HepG2 (cell line): ENCODE results near the gene RYR2. TPM values are rescaled to one million over a fixed set of nuclear protein-coding genes. Genes with fewer than 3 reads are reported as not detected.

Source experiments
- ATAC-seq: fragments of 200-7000 bp; cut with Tn5 transposase; 3 replicates; pipeline ENCODE4 v1.9.1; 2020; ENCODE audit warnings: mild to moderate bottlenecking, moderate library complexity
- BruUV-seq: library from RNA; stranded (reverse); fragments of 400-500 nt; replicated peaks from 2 replicates; lab custom pipeline; 2021; lab: Mats Ljungman, UMichigan
- CTCF ChIA-PET: fragments of 300-600 bp; formaldehyde crosslinking; extraction: SDS; loops from one replicate; lab custom pipeline; 2021; ENCODE audit warnings: low total read pairs, inconsistent platforms, low intra/inter-chr PET ratio; lab: Yijun Ruan, JAX
- POLR2A ChIA-PET: fragments of 350-600 bp; sonication (Branson Sonifier 250); formaldehyde crosslinking; loops from one replicate; lab custom pipeline; 2020; ENCODE audit warnings: antibody characterized with exemption, inconsistent platforms; lab: Yijun Ruan, JAX
- DNase-seq: peaks from one replicate; pipeline ENCODE4 v3.0.0-alpha.2; 2015; ENCODE audit warnings: low spot score
- FAIRE-seq: peaks from 3 replicates; lab custom pipeline; 2011; peaks lifted over from hg19 to GRCh38; lab: Jason Lieb, UNC
- H2AFZ ChIP-seq: one replicate; pipeline ENCODE4 v1.6.1; 2011; ENCODE audit warnings: low read length, inconsistent platforms
- H3K27ac ChIP-seq: fragments of 300-600 bp; 3 replicates; pipeline ENCODE4 v1.8.0; 2011; ENCODE audit warnings: mixed run types, mild to moderate bottlenecking, mixed read lengths, low read length, inconsistent platforms; ENCODE audit not compliant: insufficient read depth; ENCODE audit errors: extremely low read length
- H3K27me3 ChIP-seq, 2 experiments: fragments of 200-600 bp in 1 of 2; 2 replicates in 1 of 2; 3 replicates in 1 of 2; pipeline versions ENCODE4 v1.6.0 to v1.8.0; 2011; ENCODE audit warnings: low read length in 2 of 2, mild to moderate bottlenecking in 2 of 2, moderate library complexity in 2 of 2, inconsistent platforms in 1 of 2; ENCODE audit not compliant: insufficient read depth in 2 of 2, control insufficient read depth in 1 of 2
- H3K36me3 ChIP-seq, 2 experiments: fragments of 200-600 bp in 1 of 2; replicated peaks in 1 of 2; 2 replicates in 1 of 2; 3 replicates in 1 of 2; pipeline versions ENCODE4 v1.5.1 to v1.8.0; 2011; ENCODE audit warnings: low read length in 2 of 2, inconsistent platforms in 1 of 2; ENCODE audit not compliant: insufficient read depth in 2 of 2, control insufficient read depth in 1 of 2
- H3K4me1 ChIP-seq: 2 replicates; pipeline ENCODE4 v1.5.1; 2012; ENCODE audit warnings: low read length, inconsistent platforms; ENCODE audit not compliant: insufficient read depth
- H3K4me2 ChIP-seq: 2 replicates; pipeline ENCODE4 v1.6.0; 2011; ENCODE audit warnings: low read depth, low read length, inconsistent platforms
- H3K4me3 ChIP-seq, 3 experiments: fragments of 200-600 bp in 1 of 3; sonication (generic), shearing (Covaris generic) in 1 of 3; replicated peaks in 1 of 3; 2 replicates each; pipeline ENCODE4 v1.5.1; 2011 to 2016; ENCODE audit warnings: low read length in 3 of 3, inconsistent platforms in 2 of 3, low read depth in 2 of 3, mild to moderate bottlenecking in 2 of 3, control low read depth in 1 of 3, mixed read lengths in 1 of 3; ENCODE audit not compliant: insufficient read depth in 1 of 3
- H3K79me2 ChIP-seq: one replicate; pipeline ENCODE4 v1.6.1; 2011; ENCODE audit warnings: low read length, inconsistent platforms; ENCODE audit not compliant: insufficient read depth
- H3K9ac ChIP-seq: 2 replicates; pipeline ENCODE4 v1.6.0; 2011; ENCODE audit warnings: mild to moderate bottlenecking, low read depth, low read length, inconsistent platforms; ENCODE audit not compliant: insufficient read depth
- H3K9me3 ChIP-seq: 2 replicates; pipeline ENCODE4 v1.5.1; 2012; ENCODE audit warnings: mild to moderate bottlenecking, low read length
- H4K20me1 ChIP-seq: 2 replicates; pipeline ENCODE4 v1.6.0; 2011; ENCODE audit warnings: inconsistent platforms, mild to moderate bottlenecking, low read length, moderate library complexity; ENCODE audit not compliant: insufficient read depth
- ATF5 ChIP-seq: sonication (generic); formaldehyde crosslinking; IDR thresholded peaks from 2 replicates; pipeline ENCODE4 v1.4.0; 2020; ENCODE audit warnings: mild to moderate bottlenecking, low read depth, missing genetic modification reagents
- CREBL2 ChIP-seq: sonication (generic); formaldehyde crosslinking; IDR thresholded peaks from 2 replicates; pipeline ENCODE4 v1.8.1; 2023; ENCODE audit warnings: missing genetic modification reagents, mild to moderate bottlenecking, borderline replicate concordance
- IRF1 ChIP-seq: sonication (generic); formaldehyde crosslinking; IDR thresholded peaks from 2 replicates; pipeline ENCODE4 v1.4.0; 2020; ENCODE audit warnings: low read depth, mild to moderate bottlenecking, missing genetic modification reagents
- SCMH1 ChIP-seq: sonication (generic); formaldehyde crosslinking; IDR thresholded peaks from 2 replicates; pipeline ENCODE4 v1.9.0; 2021; ENCODE audit warnings: missing genetic modification reagents, mild to moderate bottlenecking, borderline replicate concordance
- ZFP36L1 ChIP-seq: sonication (generic); formaldehyde crosslinking; IDR thresholded peaks from 2 replicates; pipeline ENCODE4 v1.8.0; 2022; ENCODE audit warnings: mild to moderate bottlenecking, missing genetic modification reagents, moderate library complexity
- ZNF280B ChIP-seq: sonication (generic); formaldehyde crosslinking; IDR thresholded peaks from 2 replicates; pipeline ENCODE4 v1.5.0; 2020; ENCODE audit warnings: missing genetic modification reagents, mild to moderate bottlenecking, borderline replicate concordance
- WGBS: methylation state at CpG from one replicate; pipeline ENCODE4 v1.1.6; 2017; ENCODE audit warnings: low lambda C conversion rate; 5-methylcytosine and 5-hydroxymethylcytosine counted together
- in situ Hi-C: cut with HindIII; loops from 2 replicates; pipeline ENCODE4 v1.10.0; 2017; ENCODE audit warnings: low pct_unique_long_range_greater_than_20kb; ENCODE audit not compliant: extremely low pct_ligation_motif_present
- intact Hi-C: fragments of 100-400 bp; cut with micrococcal nuclease; formaldehyde crosslinking; loops from one replicate; pipeline ENCODE4 v1.10.0; 2022; ENCODE audit not compliant: unreplicated experiment
- polyA plus RNA-seq, 8 experiments: library from polyadenylated mRNA; depleted of rRNA in 3 of 8; stranded (reverse) in 7 of 8; unstranded in 1 of 8; fragments of >200 nt; fragmentation: Illumina TruSeq in 4 of 8; extraction: Trizol in 4 of 8; gene quantifications; 2 replicates each; pipeline versions ENCODE4 v1.2.1 to v1.2.3, GENCODE V29; 2011 to 2016; ENCODE audit warnings: low read depth in 4 of 8, missing spikeins in 1 of 8, mixed read lengths in 1 of 8; ENCODE audit not compliant: insufficient read depth in 1 of 8
- total RNA-seq, 5 experiments: library from RNA; depleted of rRNA; stranded (reverse); fragments of >200 nt; fragmentation: Illumina TruSeq; extraction: Trizol; gene quantifications; 2 replicates each; pipeline ENCODE4 v1.2.3, GENCODE V29; 2016; ENCODE audit warnings: low read depth in 1 of 5

The RYR2 gene
- total and polyA plus RNA-seq, 2 of the 13 experiments (the other 11 are each of a cell fraction or from before 2014, with no cell fraction given): not detected

GRCh38 chr1:237152506-237153335 lies 110.7 kb downstream of the RYR2 start:
- ChIA-PET POLR2A (no interaction called here), CTCF (no interaction called here)
- in situ Hi-C loops (no loop called here), intact Hi-C loops (no loop called here)
- under 1% methylated on average over 5 of the region's 5 CpGs for WGBS
- Histone ChIP-seq H2AFZ (no peak overlapping the region), H3K79me2 (no peaks in the 10 kb centered on the region), H3K4me2 (no peak overlapping the region), H3K36me3 (no peaks in the 10 kb centered on the region), H3K4me1 (no peaks in the 10 kb centered on the region), H3K27me3 (peaks cover 0 to 2% of the 10 kb centered on the region in 2 experiments; a peak in 1 of 5 replicates), H3K27ac (no peak overlapping the region), H3K9me3 (no peaks in the 10 kb centered on the region), H3K9ac (no peak overlapping the region), H4K20me1 (no peaks in the 10 kb centered on the region), H3K4me3 (no peak overlapping the region)
- BruUV-seq: no TSS peak
- DNase-seq (no peak), ATAC-seq (no peak), FAIRE-seq (no peak)
- TF ChIP-seq IRF1 (no peak), SCMH1 (no peak), ZNF280B (CRISPR knock-in tag) (no peak), ZFP36L1 (no peak), ATF5 (CRISPR knock-in tag) (no peak), CREBL2 (CRISPR knock-in tag) (no peak)
